Psoas muscle (tissue), 8 donors: Measurements from ENCODE around the gene RUFY3. TPM values are rescaled to one million over a fixed set of nuclear protein-coding genes. Genes with fewer than 3 reads are reported as not detected.

Experiments used
- ATAC-seq, 4 donors: fragments of 200-7000 bp; cut with Tn5 transposase; one replicate each; pipeline ENCODE4 v1.9.1; 2020; ENCODE audit warnings: moderate library complexity in 3 of 4, mild to moderate bottlenecking in 2 of 4
- DNase-seq, 2 donors: peaks; one replicate each; pipeline ENCODE4 v3.0.0-alpha.2; 2020
- H3K27ac ChIP-seq: fragments of 200-600 bp; one replicate; pipeline ENCODE4 v1.8.0; 2022
- H3K27me3 ChIP-seq, 3 donors: fragments of 200-600 bp in 1 of 3; one replicate each; pipeline versions ENCODE4 v1.6.1 to v1.8.0; 2013 to 2022; ENCODE audit warnings: low read length in 2 of 3, mild to moderate bottlenecking in 2 of 3, moderate library complexity in 1 of 3; ENCODE audit not compliant: insufficient read depth in 3 of 3
- H3K36me3 ChIP-seq, 2 donors: fragments of 200-600 bp in 1 of 2; one replicate each; pipeline versions ENCODE4 v1.6.1 to v1.8.0; 2013 to 2022; ENCODE audit warnings: low read depth in 1 of 2, mild to moderate bottlenecking in 1 of 2, moderate library complexity in 1 of 2; ENCODE audit not compliant: insufficient read depth in 1 of 2
- H3K4me1 ChIP-seq: fragments of 200-600 bp; one replicate; pipeline ENCODE4 v1.8.0; 2022
- H3K4me3 ChIP-seq: fragments of 200-600 bp; one replicate; pipeline ENCODE4 v1.8.0; 2022; ENCODE audit warnings: mild to moderate bottlenecking
- H3K9me3 ChIP-seq: fragments of 200-600 bp; one replicate; pipeline ENCODE4 v1.8.0; 2022
- CTCF ChIP-seq: fragments of 200-600 bp; IDR thresholded peaks from one replicate; pipeline ENCODE4 v1.8.0; 2022; ENCODE audit warnings: antibody characterized with exemption
- WGBS, 3 donors: extraction: QIAGEN DNeasy Blood & Tissue Kit; methylation state at CpG; one replicate each; pipeline versions ENCODE4 v1.1.6 to v1.1.7; 2013; 5-methylcytosine and 5-hydroxymethylcytosine counted together
- intact Hi-C, 2 donors: fragments of 100-400 bp; cut with DNase I; formaldehyde crosslinking; loops; one replicate each; pipeline versions ENCODE4 v1.11.0 to v1.14.2; 2022
- polyA plus RNA-seq, 3 donors: library from polyadenylated mRNA; stranded (reverse); fragments of 200-250 nt; gene quantifications; one replicate each; pipeline ENCODE4 v1.2.3, GENCODE V29; 2013
- total RNA-seq, 4 donors: library from RNA; stranded (reverse); fragmentation: NEBNext Ultra II Directional in 2 of 4; extraction: Animal tissue kit (Norgen Biotek cat#: 25700) in 2 of 4; gene quantifications; one replicate each; pipeline versions ENCODE4 v1.2.1 to v1.2.4, GENCODE V29; 2021 to 2023
- donor health status: healthy with polysubstance abuse.
- donor health status: DM: no; HTN: no; CAD: no; lungs with moderate emphysema.
- donor health status: Bipolar disorder and iron deficiency.
- donor health status: healthy.
- donor health status: DM: yes; HTN: yes; CAD: no.
- donor health status: DM: no; HTN: no; CAD: no.
- donor health status: DM: no; HTN: no; CAD: no.
- donor health status: DM: yes; HTN: yes; CAD: no.

Gene RUFY3
- total and polyA plus RNA-seq, 7 donors, result 15.1 to 53.7 (median 35.2) TPM

- no peak for DNase-seq
- ATAC-seq, result no peak
- intact Hi-C loops, result no loop called here
- Histone ChIP-seq H3K4me3 (no peak overlapping the region), H3K27me3 (no peaks in the 10 kb centered on the region), H3K9me3 (no peaks in the 10 kb centered on the region), H3K36me3 (no peaks in the 10 kb centered on the region), H3K4me1 (no peaks in the 10 kb centered on the region), H3K27ac (no peak overlapping the region)
- no peak for TF ChIP-seq CTCF
- 95 to 99% (median 96%) methylated on average over 3 of the region's 3 CpGs for WGBS, 3 donors
These were observed 26.1 kb downstream of the RUFY3 start for GRCh38 chr4:70747874-70748273.

- Histone ChIP-seq H3K27ac (no peak overlapping the region), H3K4me3 (no peak overlapping the region), H3K27me3 (no peaks in the 10 kb centered on the region), H3K4me1 (no peaks in the 10 kb centered on the region), H3K36me3 (no peaks in the 10 kb centered on the region), H3K9me3 (no peaks in the 10 kb centered on the region)
- no peak for TF ChIP-seq CTCF
- ATAC-seq (no peak), DNase-seq (no peak)
- 88 to 93% (median 88%) methylated on average over 1 of the region's 1 CpG for WGBS, 3 donors
- intact Hi-C loops, result no loop called here
These were observed 27.5 kb downstream of the RUFY3 start for GRCh38 chr4:70749313-70749712.

- Histone ChIP-seq H3K4me3 (no peak overlapping the region), H3K9me3 (no peaks in the 10 kb centered on the region), H3K36me3 (peaks cover 0 to 3% of the 10 kb centered on the region in 2 donors), H3K27ac (no peak overlapping the region), H3K4me1 (no peaks in the 10 kb centered on the region), H3K27me3 (no peaks in the 10 kb centered on the region)
- ATAC-seq, result no peak
- DNase-seq, result no peak
- WGBS, 3 donors, result 72 to 88% (median 83%) methylated on average over 1 of the region's 1 CpG
- intact Hi-C loops, result no loop called here
- TF ChIP-seq CTCF, result no peak
These were observed 30.5 kb downstream of the RUFY3 start for GRCh38 chr4:70752236-70752635.

- Histone ChIP-seq H3K4me3 (no peak overlapping the region), H3K27me3 (no peaks in the 10 kb centered on the region), H3K36me3 (peaks cover 0 to 3% of the 10 kb centered on the region in 2 donors), H3K27ac (no peak overlapping the region), H3K9me3 (no peaks in the 10 kb centered on the region), H3K4me1 (no peaks in the 10 kb centered on the region)
- TF ChIP-seq CTCF, result no peak
- intact Hi-C loops, result no loop called here
- DNase-seq (no peak), ATAC-seq (no peak)
These were observed 31.9 kb downstream of the RUFY3 start for GRCh38 chr4:70753630-70754029.

GRCh38 chr4:70754470-70754869, 32.7 kb downstream of the RUFY3 start:
- TF ChIP-seq CTCF, result no peak
- intact Hi-C loops, result no loop called here
- no peaks in the 10 kb centered on the region for H3K9me3 ChIP-seq
- ATAC-seq, result no peak
- H3K36me3 ChIP-seq, result peaks cover 0 to 3% of the 10 kb centered on the region in 2 donors
- H3K4me1 ChIP-seq, result no peaks in the 10 kb centered on the region
- H3K4me3 ChIP-seq, result no peak overlapping the region
- 85 to 92% (median 91%) methylated on average over 1 of the region's 1 CpG for WGBS, 3 donors
- H3K27ac ChIP-seq, result no peak overlapping the region
- no peaks in the 10 kb centered on the region for H3K27me3 ChIP-seq
- no peak for DNase-seq
